ENCODE results near the gene SAP30L. TPM values are rescaled to one million over a fixed set of nuclear protein-coding genes. Genes with fewer than 3 reads are reported as not detected.
A peak's percentile ranks its signal among the peaks of the same experiment; 100 is the strongest.

The SAP30L gene
- total and polyA plus RNA-seq, 8 donors, result 12.4 to 22.1 (median 13.8) TPM

GRCh38 chr5:154444556-154445421, 1.0 kb upstream of the SAP30L start:
- peak overlapping the region; percentile 93 to 100 (median 98) for H3K4me3 ChIP-seq
- intact Hi-C loops (cut with DNase I), result no loop called here
- H3K4me1 ChIP-seq, result peaks cover 4 to 21% (median 8%) of the 10 kb centered on the region in 3 donors
- H3K27ac ChIP-seq, result peak overlapping the region in 3 of 4 donors; percentile 12 to 64 (median 54)
- FAIRE-seq (no peak), DNase-seq (peak in 4 of 6 donors; percentile 16 to 67 (median 42)), ATAC-seq (peak; percentile 9 to 32 (median 14))
- TF ChIP-seq CTCF (IDR thresholded peaks at IDR 0.05), result no peak
- H3K27me3 ChIP-seq, result no peaks in the 10 kb centered on the region
- H3K9me3 ChIP-seq, result no peaks in the 10 kb centered on the region
- peaks cover 0 to 4% (median 0%) of the 10 kb centered on the region in 3 donors for H3K36me3 ChIP-seq
- 5% methylated on average over 30 of the region's 30 CpGs for WGBS, 2 donors

GRCh38 chr5:154446195-154447088, 645 bp downstream of the SAP30L start:
- Histone ChIP-seq H3K4me3 (peak overlapping the region; percentile 93 to 100 (median 98)), H3K9me3 (no peaks in the 10 kb centered on the region), H3K27ac (peak overlapping the region; percentile 29 to 58 (median 54)), H3K4me1 (peaks cover 4 to 21% (median 8%) of the 10 kb centered on the region in 3 donors), H3K36me3 (peaks cover 0 to 6% (median 0%) of the 10 kb centered on the region in 3 donors), H3K27me3 (no peaks in the 10 kb centered on the region)
- no peak for FAIRE-seq
- intact Hi-C loops (cut with DNase I), result no loop called here
- WGBS, 2 donors, result 0 to 1% methylated on average over 52 to 87 of the region's 87 CpGs
- TF ChIP-seq CTCF (IDR thresholded peaks at IDR 0.05), result no peak
- peak; percentile 29 to 86 (median 45) for DNase-seq
- peak; percentile 15 to 42 (median 26) for ATAC-seq

GRCh38 chr5:154447089-154447725, 1.4 kb downstream of the SAP30L start:
- 3 to 13% methylated on average over 10 of the region's 10 CpGs for WGBS, 2 donors
- FAIRE-seq, result no peak
- no peaks in the 10 kb centered on the region for H3K27me3 ChIP-seq

GRCh38 chr5:154449786-154450185, 4.0 kb downstream of the SAP30L start:
- intact Hi-C loops (cut with DNase I), result no loop called here
- FAIRE-seq, result no peak
- H3K4me3 ChIP-seq, result no peak overlapping the region
- 86 to 88% methylated on average over 2 of the region's 2 CpGs for WGBS, 2 donors
- no peak overlapping the region for H3K27ac ChIP-seq
- ATAC-seq, result no peak
- peaks cover 0 to 25% (median 8%) of the 10 kb centered on the region in 3 donors for H3K36me3 ChIP-seq
- no peaks in the 10 kb centered on the region for H3K27me3 ChIP-seq
- H3K4me1 ChIP-seq, result peaks cover 4 to 21% (median 8%) of the 10 kb centered on the region in 3 donors
- TF ChIP-seq CTCF (IDR thresholded peaks at IDR 0.05), result no peak
- DNase-seq, result no peak
- no peaks in the 10 kb centered on the region for H3K9me3 ChIP-seq

More at GRCh38 chr5:154447089-154447725, 1.4 kb downstream of the SAP30L start:
- TF ChIP-seq CTCF (IDR thresholded peaks at IDR 0.05), result no peak
- H3K36me3 ChIP-seq, result peaks cover 0 to 13% (median 0%) of the 10 kb centered on the region in 3 donors
- DNase-seq (no peak), ATAC-seq (no peak)
- peaks cover 4 to 21% (median 8%) of the 10 kb centered on the region in 3 donors for H3K4me1 ChIP-seq
- intact Hi-C loops (cut with DNase I), result no loop called here
- peak overlapping the region; percentile 93 to 100 (median 98) for H3K4me3 ChIP-seq
- H3K27ac ChIP-seq, result no peak overlapping the region
- no peaks in the 10 kb centered on the region for H3K9me3 ChIP-seq
